Measurements from ENCODE around the gene PLAU. TPM values are rescaled to one million over a fixed set of nuclear protein-coding genes. Genes with fewer than 3 reads are reported as not detected.
"Not testable (repeated sequence)": the region's sequence is repeated elsewhere in the genome, so short reads cannot be mapped to it uniquely, and the experiment has no call there.

PLAU gene
- total RNA-seq, 6 donors from 2014 or later = 8.2 to 38.8 (median 12.4) TPM

DNA sequence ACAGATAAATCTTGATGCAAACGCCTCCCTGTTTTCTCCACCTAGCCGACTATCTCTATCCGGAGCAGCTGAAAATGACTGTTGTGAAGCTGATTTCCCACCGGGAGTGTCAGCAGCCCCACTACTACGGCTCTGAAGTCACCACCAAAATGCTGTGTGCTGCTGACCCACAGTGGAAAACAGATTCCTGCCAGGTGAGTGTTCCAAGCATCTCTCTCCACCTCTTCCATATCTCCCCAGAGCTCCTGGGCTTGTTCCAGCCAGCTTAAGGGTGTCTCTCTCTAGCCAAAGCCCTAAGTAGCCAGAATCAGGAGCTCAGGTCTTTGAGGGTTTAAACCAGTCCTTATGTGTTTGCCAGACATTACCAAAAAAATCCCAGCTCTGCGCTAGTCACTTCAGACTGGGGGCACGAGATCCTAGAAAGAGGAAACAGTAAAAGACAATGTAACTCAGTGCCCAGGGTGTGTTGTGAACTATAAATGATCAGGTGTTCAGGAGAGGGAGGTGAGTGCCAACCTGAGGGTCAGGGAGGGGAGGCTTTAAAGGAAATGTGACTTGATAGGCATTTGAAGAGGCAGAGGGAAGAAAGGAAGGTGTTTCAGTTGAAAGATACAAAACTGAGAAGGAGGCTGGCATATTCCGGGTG, 4.4 kb downstream of the PLAU start:
- no peak for ATAC-seq (ENCODE audit: low FRiP score in 2 of 2)
- peak overlapping the region in 1 of 4 donors; percentile 37 for H3K27ac ChIP-seq

DNA sequence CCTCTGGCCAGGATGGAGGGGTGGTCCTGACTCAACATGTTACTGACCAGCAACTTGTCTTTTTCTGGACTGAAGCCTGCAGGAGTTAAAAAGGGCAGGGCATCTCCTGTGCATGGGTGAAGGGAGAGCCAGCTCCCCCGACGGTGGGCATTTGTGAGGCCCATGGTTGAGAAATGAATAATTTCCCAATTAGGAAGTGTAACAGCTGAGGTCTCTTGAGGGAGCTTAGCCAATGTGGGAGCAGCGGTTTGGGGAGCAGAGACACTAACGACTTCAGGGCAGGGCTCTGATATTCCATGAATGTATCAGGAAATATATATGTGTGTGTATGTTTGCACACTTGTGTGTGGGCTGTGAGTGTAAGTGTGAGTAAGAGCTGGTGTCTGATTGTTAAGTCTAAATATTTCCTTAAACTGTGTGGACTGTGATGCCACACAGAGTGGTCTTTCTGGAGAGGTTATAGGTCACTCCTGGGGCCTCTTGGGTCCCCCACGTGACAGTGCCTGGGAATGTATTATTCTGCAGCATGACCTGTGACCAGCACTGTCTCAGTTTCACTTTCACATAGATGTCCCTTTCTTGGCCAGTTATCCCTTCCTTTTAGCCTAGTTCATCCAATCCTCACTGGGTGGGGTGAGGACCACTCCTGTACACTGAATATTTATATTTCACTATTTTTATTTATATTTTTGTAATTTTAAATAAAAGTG, 6.0 kb downstream of the PLAU start:
- H3K27me3 ChIP-seq = no peaks in the 10 kb centered on the region
- peak overlapping the region in 3 of 4 donors; percentile 45 to 49 (median 45) for H3K27ac ChIP-seq
- H3K4me1 ChIP-seq = peaks cover 10 to 27% (median 17%) of the 10 kb centered on the region in 4 donors
- WGBS, 2 donors = 34 to 44% methylated on average over 5 of the region's 5 CpGs
- H3K36me3 ChIP-seq = peaks cover 0 to 11% (median 0%) of the 10 kb centered on the region in 4 donors
- ATAC-seq (ENCODE audit: low FRiP score in 2 of 2) (no peak), DNase-seq (peak in 1 of 2 donors; percentile 57)
- peaks cover 0 to 2% (median 0%) of the 10 kb centered on the region in 4 donors for H3K9me3 ChIP-seq
- TF ChIP-seq POLR2A (IDR thresholded peaks at IDR 0.05) (no peak), EP300 (IDR thresholded peaks at IDR 0.05) (no peak), POLR2AphosphoS5 (IDR thresholded peaks at IDR 0.05) (no peak)
- TF ChIP-seq, protein P1, sequence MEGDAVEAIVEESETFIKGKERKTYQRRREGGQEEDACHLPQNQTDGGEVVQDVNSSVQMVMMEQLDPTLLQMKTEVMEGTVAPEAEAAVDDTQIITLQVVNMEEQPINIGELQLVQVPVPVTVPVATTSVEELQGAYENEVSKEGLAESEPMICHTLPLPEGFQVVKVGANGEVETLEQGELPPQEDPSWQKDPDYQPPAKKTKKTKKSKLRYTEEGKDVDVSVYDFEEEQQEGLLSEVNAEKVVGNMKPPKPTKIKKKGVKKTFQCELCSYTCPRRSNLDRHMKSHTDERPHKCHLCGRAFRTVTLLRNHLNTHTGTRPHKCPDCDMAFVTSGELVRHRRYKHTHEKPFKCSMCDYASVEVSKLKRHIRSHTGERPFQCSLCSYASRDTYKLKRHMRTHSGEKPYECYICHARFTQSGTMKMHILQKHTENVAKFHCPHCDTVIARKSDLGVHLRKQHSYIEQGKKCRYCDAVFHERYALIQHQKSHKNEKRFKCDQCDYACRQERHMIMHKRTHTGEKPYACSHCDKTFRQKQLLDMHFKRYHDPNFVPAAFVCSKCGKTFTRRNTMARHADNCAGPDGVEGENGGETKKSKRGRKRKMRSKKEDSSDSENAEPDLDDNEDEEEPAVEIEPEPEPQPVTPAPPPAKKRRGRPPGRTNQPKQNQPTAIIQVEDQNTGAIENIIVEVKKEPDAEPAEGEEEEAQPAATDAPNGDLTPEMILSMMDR (IDR thresholded peaks at IDR 0.05) = no peak
- no peak overlapping the region for H3K4me3 ChIP-seq

More for the DNA sequence above, 4.4 kb downstream of the PLAU start:
- no peak for DNase-seq
- Histone ChIP-seq H3K4me3 (no peak overlapping the region), H3K4me1 (peaks cover 26 to 43% (median 31%) of the 10 kb centered on the region in 4 donors), H3K9me3 (peaks cover 0 to 2% (median 0%) of the 10 kb centered on the region in 4 donors), H3K36me3 (peaks cover 0 to 11% (median 0%) of the 10 kb centered on the region in 4 donors), H3K27me3 (no peaks in the 10 kb centered on the region)
- 77 to 80% methylated on average over 7 to 8 of the region's 8 CpGs for WGBS, 2 donors
- TF ChIP-seq POLR2AphosphoS5 (IDR thresholded peaks at IDR 0.05) (no peak), EP300 (IDR thresholded peaks at IDR 0.05) (no peak), POLR2A (IDR thresholded peaks at IDR 0.05) (no peak)
- TF ChIP-seq, protein P1 (IDR thresholded peaks at IDR 0.05) = no peak

DNA sequence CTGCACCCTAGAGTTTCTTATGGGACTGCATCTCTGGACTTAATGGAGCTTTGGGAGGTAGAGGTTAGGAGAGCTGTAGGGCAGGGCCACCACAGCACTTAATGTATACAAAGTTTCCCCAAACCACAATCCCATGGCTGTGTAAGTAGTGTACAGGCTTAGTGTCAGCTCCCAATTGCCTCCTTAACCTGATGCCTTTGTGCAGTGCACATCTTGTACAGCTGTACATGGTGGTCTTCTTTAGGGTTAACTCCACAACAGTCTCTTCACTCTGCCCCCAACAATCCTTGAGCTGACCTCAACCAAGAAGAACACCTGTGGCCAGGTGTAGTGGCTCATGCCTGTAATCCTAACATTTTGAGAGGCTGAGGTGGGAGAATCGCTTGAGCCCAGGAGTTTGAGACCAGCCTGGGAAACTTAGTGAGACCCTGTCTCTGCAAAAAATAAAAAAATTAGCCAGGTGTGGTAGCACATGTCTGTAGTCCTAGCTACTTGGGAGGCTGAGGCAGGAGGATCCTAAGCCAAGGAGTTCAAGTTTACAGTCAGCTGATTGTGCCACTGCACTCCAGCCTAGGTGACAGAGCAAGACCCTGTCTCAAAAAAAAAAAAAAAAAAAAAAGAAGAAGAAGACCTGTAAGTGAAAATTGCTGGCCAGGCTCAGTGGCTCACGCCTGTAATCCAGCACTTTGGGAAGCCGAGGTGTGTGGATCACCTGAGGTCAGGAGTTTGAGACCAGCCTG, 6.8 kb downstream of the PLAU start:
- H3K27me3 ChIP-seq = no peaks in the 10 kb centered on the region
- WGBS, 2 donors = 95 to 97% methylated on average over 3 of the region's 3 CpGs
- DNase-seq = no peak
- no peak overlapping the region for H3K4me3 ChIP-seq
- ATAC-seq (ENCODE audit: low FRiP score in 2 of 2) = no peak
- H3K27ac ChIP-seq = peak overlapping the region in 1 of 4 donors; percentile 45
- H3K36me3 ChIP-seq = peaks cover 0 to 11% (median 0%) of the 10 kb centered on the region in 4 donors
- no peak for TF ChIP-seq EP300 (IDR thresholded peaks at IDR 0.05)
- TF ChIP-seq POLR2AphosphoS5 (IDR thresholded peaks at IDR 0.05) = no peak
- TF ChIP-seq POLR2A (IDR thresholded peaks at IDR 0.05) = no peak
- TF ChIP-seq, protein P1 (IDR thresholded peaks at IDR 0.05) = no peak
- H3K9me3 ChIP-seq = peaks cover 0 to 2% (median 0%) of the 10 kb centered on the region in 4 donors
- peaks cover 8 to 19% (median 15%) of the 10 kb centered on the region in 4 donors for H3K4me1 ChIP-seq

DNA sequence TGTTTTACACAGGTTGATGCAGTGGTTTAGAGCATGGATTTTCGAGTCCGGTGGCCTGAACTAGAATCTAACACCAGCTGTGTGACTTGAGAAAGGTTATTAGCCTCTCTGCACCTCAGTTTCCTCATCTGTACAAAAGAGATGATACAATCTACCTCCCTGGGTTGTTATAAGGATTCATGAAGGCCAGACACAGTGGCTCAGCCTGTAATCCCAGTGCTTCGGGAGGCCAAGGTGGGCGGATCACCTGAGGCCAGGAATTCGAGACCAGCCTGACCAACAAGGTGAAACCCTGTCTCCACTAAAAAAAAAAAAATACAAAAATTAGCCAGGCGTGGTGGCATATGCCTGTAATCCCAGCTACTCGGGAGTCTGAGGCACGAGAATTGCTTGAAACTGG, 8.5 kb downstream of the PLAU start:
- H3K27ac ChIP-seq = peak overlapping the region in 2 of 4 donors; percentile 60
- H3K36me3 ChIP-seq = peaks cover 0 to 11% (median 0%) of the 10 kb centered on the region in 4 donors
- WGBS, 2 donors = 85 to 86% methylated on average over 8 of the region's 8 CpGs
- H3K9me3 ChIP-seq; H3K4me3 ChIP-seq; DNase-seq; H3K27me3 ChIP-seq; ATAC-seq (ENCODE audit: low FRiP score in 2 of 2): not testable (repeated sequence)
- peaks cover 8 to 14% (median 13%) of the 10 kb centered on the region in 4 donors for H3K4me1 ChIP-seq

DNA sequence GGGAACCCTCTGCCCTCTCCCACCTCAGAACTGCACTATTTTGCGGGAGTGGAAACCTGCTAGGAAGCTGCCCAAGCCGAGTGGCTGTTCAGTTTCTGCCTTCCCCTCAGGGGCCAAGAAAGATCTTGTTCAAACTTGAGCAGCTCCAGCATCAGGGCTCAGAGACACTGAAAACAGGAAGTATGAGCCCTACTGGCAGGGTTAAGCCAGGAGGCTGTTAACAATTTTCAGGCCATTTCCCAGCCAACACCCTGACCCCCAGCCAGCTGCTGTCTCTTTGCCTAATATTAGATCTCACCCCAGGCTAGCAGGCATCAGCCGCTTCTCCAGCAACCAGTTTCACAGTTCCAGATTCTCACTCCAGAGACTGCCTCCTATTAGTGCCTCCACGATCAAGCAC, 9.2 kb downstream of the PLAU start:
- H3K27ac ChIP-seq = peak overlapping the region; percentile 7 to 60 (median 60)
- DNase-seq (peak in 1 of 2 donors; percentile 40), ATAC-seq (ENCODE audit: low FRiP score in 2 of 2) (peak; percentile 76 to 92)
- H3K4me1 ChIP-seq = peaks cover 8 to 14% (median 13%) of the 10 kb centered on the region in 4 donors
- peaks cover 0 to 9% (median 0%) of the 10 kb centered on the region in 4 donors for H3K36me3 ChIP-seq
- H3K4me3 ChIP-seq = no peak overlapping the region
- peaks cover 0 to 2% (median 0%) of the 10 kb centered on the region in 4 donors for H3K9me3 ChIP-seq
- 32 to 47% methylated on average over 4 of the region's 4 CpGs for WGBS, 2 donors
- no peak for TF ChIP-seq POLR2A (IDR thresholded peaks at IDR 0.05)
- TF ChIP-seq POLR2AphosphoS5 (IDR thresholded peaks at IDR 0.05) = no peak
- no peak for TF ChIP-seq EP300 (IDR thresholded peaks at IDR 0.05)
- TF ChIP-seq, protein P1 (IDR thresholded peaks at IDR 0.05) = no peak
- H3K27me3 ChIP-seq = no peaks in the 10 kb centered on the region

All from upper lobe of left lung (tissue), 6 donors.